ENCODE results near the gene C5orf58.

The C5orf58 gene

GRCh38 chr5:170294556-170294955, 61.8 kb downstream of the C5orf58 start:
- Histone ChIP-seq H3K4me3 (ENCODE audit: low read depth, low read length) (no peak overlapping the region), H3K36me3 (ENCODE audit: control insufficient read depth, insufficient read depth, low read length) (no peaks in the 10 kb centered on the region), H3K9me3 (ENCODE audit: control insufficient read depth, insufficient read depth, low read depth, low read length) (peaks cover 11% of the 10 kb centered on the region), H3K4me1 (ENCODE audit: control insufficient read depth, insufficient read depth, low read length) (peaks cover 3% of the 10 kb centered on the region; the same call in 1 of the 2 replicates), H3K27ac (ENCODE audit: low read depth, low read length) (no peak overlapping the region), H3K27me3 (ENCODE audit: control insufficient read depth, insufficient read depth, low read length) (no peaks in the 10 kb centered on the region), H3K9ac (ENCODE audit: low read length) (no peak overlapping the region)

Measured in HUES6 (cell line).